SIG-M5 treated with dmso at 0.1 percent for 504 hours (cell line): ENCODE results near the gene TRPM4.
"Not testable (repeated sequence)": the region's sequence is repeated elsewhere in the genome, so short reads cannot be mapped to it uniquely, and the experiment has no call there.

Source experiments
- DNase-seq: peaks from one replicate; lab custom pipeline; 2025; ENCODE audit not compliant: unreplicated experiment; lab: John Stamatoyannopoulos, UW

The TRPM4 gene

DNA sequence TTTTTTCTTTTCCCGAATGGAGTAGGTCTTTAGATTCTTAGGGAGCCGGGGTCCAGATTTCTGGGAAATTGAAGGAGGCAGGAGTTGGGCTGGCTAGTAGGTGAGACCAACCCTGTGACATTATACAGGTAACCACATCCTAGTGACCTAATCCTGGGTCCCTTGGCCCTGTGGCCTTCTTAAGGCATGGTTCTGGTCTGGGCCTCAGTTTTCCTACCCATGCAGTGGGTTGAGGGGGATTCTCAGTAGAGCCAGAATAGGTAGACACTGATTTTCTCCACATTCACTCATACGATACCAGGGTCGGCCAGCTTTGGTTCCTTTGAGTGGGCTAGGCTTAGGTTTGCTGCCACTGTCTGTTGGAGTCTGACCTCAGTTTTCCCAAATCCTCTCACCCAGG, 31.0 kb upstream of the TRPM4 start:
- DNase-seq = no peak

DNA sequence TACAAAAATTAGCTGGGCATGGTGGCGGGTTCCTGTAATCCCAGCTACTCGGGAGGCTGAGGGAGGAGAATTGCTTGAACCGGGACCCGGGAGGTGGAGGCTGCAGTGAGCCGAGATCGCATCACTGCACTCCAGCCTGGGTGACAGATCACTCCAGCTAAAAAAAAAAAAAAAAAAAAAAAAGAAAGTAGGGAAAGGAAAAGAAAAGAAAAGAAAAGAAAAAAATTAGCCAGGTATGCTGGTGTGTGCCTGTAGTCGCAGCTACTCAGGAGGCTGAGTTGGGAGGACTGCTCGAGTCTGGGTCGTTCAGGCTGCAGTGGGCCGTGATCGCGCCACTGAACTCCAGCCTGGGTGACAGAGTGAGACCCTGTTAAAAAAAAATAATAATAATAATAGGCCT, 30.4 kb upstream of the TRPM4 start:
- not testable (repeated sequence) for DNase-seq

DNA sequence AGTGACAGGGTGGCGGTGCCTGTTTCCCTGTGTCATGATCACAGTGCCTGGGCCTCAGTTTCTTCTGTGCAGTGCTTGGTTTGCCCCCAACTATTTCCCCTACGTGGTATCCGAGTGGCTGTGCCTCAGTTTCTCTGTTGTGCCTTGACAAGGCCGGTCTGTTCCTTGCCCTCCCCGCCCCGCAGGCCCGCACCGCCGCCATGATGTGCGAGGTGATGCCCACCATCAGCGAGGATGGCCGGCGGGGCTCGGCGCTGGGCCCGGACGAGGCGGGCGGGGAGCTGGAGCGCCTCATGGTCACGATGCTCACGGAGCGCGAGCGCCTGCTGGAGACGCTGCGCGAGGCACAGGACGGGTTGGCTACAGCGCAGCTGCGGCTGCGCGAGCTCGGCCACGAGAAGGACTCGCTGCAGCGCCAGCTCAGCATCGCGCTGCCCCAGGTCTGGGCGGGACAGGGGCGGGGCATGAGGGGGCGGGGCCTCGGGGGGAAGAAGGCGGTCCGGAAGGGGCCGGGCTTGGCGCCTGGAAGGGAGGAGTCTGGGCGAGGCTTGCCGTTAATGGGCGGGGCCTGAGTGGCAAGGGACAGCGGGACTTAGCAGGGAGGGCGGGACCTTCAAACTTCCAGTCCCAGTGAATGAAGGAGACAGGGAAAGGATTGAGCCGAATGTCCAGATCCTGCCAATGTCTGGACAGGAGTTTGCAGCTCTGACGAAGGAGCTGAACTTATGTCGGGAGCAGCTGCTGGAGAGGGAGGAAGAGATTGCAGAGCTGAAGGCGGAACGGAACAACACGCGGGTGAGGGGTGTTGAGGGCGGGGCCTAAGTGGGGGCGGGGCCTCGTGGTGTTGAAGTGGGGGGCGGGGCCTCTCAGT, 29.7 kb upstream of the TRPM4 start:
- peak; percentile 88 for DNase-seq

DNA sequence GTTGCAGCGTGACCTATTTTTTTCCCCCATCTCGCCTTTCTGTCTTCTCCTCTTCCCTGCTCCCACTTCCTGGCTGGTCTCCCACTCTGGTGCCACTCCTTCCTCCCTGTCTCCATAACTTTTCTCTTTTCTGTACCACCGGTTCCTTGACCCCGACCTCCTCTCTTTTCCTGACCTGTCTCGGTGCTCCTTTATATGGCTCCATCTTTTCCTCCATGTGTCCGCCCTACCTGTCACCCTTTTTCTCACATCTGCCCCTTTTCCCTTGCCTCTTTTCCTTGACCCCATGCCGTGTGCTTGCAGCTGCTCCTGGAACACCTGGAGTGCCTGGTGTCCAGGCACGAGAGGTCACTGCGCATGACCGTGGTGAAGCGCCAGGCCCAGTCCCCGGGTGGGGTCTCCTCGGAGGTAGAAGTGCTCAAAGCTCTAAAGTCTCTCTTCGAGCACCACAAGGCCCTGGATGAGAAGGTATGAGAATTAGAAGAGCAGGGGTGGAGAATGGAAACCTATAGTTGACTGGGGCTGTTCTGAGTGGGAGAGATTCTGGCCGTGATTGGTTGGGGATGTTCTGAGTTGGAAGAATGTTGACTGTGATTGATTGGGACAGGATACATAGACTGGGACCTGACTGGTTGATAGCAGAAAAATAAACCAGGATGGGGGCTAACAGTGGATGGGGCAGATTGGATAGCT, 28.9 kb upstream of the TRPM4 start:
- no peak for DNase-seq

DNA sequence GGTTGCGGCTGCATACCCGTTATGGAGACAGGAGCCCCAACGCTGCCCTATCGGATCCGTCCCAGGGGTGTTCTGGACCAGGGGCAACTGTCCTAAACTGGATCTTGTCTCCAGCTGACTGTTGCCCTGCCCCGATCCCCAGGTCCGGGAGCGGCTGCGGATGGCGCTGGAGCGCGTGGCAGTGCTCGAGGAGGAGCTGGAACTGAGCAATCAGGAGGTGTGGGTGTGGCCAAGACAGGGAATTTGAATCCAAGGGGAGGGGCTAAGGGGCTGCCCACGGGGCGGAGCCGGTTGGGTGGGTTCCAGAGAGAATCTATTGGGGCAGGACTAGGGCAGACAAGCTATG, 28.4 kb upstream of the TRPM4 start:
- no peak for DNase-seq

DNA sequence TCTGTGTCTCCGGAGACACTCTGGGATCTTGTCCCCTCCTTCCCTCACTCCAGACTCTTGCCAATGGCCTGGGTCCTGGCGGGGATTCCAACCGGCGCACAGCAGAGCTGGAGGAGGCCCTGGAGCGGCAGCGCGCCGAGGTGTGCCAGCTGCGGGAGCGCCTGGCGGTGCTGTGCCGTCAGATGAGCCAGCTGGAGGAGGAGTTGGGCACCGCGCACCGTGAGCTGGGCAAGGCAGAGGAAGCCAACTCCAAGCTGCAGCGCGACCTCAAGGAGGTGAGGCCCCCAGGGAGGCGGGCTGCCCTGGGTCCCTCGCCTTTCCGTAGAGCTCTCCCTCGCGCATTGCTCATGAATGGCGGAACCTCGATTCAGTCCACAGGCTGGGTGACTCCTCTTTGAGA, 27.3 kb upstream of the TRPM4 start:
- DNase-seq = no peak

DNA sequence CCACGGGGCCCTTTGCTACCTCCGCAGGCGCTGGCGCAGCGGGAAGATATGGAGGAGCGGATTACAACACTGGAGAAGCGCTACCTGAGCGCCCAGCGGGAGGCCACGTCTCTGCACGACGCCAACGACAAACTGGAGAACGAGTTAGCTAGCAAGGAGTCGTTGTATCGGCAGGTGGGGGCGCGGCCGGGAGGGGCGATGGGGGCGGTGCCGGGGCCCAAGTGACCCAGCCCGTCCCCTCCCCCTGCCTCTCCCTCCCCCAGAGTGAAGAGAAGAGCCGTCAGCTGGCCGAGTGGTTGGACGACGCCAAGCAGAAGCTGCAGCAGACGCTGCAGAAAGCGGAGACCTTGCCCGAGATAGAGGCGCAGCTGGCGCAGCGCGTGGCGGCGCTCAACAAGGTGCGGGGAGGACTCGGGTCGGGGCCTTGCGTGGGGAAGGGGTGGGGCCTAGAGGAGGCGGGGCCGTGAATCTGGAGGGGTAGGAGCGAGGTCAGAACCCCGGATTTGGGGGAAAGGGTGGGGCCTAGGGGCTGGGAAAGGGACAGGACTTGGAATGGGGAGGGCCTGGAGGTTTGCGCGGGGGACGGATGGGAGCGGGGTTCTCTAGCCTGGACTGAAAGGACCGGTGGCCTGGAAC, 24.5 kb upstream of the TRPM4 start:
- no peak for DNase-seq

DNA sequence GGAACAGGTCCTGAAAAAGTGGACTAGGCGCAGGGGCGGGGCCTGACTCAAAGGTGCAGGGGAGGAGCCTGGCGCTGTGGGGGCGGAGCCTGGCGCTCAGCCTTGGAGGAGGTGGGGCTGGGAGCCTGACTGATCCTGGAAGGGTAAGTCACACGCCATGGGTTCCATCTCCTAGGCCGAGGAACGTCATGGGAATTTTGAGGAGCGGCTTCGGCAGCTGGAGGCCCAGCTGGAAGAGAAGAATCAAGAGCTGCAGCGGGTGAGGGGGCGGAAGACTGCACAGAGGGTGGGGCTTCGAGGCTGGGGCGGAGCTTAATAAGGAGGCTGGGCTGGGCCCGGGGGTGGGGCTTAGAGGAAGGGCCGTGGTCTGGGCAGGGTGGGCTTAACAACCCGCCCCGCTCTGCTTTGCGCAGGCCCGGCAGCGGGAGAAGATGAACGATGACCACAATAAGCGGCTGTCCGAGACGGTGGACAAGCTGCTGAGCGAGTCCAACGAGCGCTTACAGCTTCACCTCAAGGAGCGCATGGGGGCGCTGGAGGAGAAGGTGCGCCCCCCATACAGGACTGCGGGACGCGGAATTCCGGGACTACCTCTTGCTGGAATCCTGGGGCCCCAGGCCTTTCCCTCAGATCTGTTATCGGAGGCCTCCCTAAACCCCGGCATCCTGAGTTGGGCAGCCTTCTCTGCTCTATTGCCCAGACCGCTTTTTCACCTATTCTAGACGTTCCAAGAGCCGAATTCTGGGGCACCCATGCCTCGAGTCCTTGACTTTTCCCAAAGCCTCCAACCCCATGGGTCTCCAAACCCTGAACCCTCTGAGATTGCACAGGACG, 23.8 kb upstream of the TRPM4 start:
- DNase-seq = no peak

DNA sequence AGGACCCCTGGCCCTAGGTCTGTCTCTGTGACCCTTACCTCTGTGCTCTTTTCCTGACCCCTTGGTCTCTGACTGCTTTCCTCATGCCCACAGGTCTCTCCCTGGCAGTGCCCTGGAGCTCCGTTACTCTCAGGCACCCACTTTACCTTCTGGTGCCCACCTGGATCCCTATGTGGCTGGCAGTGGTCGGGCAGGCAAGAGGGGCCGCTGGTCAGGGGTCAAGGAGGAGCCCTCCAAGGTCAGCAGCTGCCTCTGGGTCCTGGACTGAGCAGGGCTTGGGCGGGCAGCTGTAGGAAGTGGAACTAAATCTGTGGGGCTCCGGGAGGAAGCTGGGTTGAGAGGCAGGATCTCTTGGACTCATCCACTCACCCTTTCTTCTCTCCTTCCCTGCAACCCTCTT, 21.9 kb upstream of the TRPM4 start:
- no peak for DNase-seq

DNA sequence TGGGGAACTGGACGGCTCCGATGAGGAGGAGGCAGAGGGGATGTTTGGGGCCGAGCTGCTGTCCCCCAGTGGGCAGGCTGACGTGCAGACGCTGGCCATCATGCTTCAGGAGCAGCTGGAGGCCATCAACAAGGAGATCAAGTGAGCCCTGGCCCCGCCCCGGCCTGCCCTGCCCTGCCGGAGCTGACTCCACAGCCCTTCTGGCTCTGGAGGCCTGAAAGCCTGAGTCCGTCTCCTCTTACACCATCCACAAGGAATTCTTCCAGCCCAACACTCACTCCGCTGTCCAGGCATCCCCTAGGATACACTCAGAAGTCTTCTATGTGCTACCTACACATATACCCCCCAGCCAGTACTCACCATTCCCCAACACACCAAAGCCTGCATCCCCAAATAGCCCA, 20.8 kb upstream of the TRPM4 start:
- no peak for DNase-seq

DNA sequence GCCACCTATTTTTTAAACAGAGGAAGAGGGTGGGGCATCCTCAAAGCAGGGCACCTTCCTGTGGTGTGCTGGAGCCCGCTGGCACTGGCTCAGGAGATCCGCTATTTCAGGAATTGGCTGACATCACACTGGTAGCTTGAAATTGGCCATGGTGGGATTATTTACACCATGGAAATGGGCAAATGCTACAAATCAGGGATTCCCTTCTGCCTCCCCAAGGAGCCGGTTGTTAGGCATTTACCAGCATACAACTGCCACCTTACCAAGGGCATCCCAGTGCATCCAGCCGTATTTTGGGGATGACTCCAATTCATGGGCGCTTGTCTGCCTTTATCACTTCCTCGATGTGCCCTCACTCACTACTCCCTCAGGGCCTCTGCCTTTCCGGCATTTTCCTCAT, 16.6 kb upstream of the TRPM4 start:
- no peak for DNase-seq

DNA sequence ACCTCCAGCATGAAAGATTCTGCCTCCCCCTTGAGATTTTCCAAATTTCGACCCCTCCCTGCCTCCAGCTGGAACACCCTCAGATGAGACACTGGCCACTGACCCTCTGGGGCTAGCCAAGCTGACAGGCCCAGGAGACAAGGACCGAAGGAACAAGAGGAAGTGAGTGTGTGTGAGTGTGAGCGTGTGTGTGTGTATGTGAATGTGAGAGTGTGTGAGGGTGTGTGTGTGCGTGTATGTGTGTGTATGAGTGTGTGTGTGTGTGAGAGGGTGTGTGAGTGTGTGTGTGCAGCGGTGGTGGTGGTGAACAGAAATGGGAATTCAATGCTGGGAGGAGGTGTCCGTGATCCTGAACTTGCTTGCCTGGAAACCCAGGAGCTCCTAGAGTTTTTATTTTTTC, 16.2 kb upstream of the TRPM4 start:
- no peak for DNase-seq

DNA sequence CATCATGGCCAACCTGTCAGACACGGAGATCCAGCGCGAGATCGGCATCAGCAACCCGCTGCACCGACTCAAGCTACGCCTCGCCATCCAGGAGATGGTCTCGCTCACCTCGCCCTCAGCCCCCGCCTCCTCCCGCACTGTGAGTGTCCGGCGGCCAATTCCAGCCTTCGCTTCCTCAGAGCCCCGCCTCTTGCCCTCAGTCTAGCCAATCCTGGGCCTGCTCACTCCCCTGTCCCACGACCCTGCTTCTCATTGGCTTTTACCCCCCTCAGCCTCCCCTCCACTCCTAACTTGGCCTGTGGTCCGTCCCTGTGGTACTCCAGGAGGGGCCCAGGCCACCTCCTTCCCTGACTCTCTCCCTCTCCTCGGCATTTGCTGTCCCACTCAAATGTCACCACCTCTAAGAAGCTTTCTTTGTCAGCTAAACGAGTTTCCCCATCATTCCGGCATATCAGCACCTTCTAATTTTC, 14.7 kb upstream of the TRPM4 start:
- peak; percentile 30 for DNase-seq

DNA sequence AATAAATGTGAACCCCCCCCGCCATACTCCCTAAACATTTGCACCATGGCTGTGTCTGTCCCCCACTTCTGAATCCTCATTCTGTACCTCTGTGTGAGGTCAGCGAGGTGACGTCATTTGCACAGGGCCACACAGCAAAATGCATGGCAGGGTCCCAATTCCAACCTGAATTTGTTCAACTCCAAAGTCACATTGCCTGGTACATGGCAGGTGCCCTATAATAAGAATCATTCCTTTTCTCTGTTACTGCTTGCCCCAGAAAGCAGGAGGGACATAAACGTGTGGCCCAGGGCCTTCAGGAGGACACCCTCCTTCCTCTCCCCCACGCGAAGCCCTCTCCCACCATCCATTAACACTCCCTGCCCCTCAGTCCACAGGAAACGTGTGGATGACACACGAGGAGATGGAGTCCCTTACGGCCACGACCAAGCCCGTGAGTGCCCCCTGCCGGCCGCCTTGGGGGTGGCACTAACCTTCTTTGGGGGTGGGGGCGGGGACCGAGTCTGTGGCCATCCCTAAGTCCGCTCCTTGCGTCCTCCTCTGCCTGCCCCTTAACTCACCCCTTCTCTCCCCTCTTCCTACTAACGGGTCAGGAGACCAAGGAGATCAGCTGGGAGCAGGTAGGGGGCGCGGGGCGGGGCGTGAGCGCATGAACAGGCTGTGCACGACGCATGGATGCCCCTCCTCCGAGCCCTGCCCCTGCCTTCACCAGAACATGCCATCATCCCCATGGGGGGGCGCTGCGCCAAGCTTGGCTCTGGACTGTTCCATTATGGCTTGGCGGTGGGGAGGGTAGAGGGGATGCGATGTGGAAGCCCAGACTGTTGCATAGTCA, 11.8 kb upstream of the TRPM4 start:
- peak; percentile 76 for DNase-seq

DNA sequence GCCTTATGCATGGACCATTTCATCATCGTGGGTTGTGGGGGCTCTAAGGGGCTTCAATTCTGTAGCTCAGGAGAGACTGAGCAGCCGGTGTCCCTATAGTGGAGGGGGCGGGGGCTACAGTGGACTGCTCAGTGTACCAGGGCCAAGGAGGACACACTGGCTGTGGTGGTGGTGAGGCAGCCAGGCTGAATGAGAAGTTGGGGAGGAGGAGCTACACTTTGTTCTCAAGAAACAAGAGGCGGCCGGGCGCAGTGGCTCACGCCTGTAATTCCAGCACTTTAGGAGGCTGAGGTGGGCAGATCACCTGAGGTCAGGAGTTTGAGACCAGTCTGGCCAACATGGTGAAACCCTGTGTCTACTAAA, 11.2 kb upstream of the TRPM4 start:
- not testable (repeated sequence) for DNase-seq

DNA sequence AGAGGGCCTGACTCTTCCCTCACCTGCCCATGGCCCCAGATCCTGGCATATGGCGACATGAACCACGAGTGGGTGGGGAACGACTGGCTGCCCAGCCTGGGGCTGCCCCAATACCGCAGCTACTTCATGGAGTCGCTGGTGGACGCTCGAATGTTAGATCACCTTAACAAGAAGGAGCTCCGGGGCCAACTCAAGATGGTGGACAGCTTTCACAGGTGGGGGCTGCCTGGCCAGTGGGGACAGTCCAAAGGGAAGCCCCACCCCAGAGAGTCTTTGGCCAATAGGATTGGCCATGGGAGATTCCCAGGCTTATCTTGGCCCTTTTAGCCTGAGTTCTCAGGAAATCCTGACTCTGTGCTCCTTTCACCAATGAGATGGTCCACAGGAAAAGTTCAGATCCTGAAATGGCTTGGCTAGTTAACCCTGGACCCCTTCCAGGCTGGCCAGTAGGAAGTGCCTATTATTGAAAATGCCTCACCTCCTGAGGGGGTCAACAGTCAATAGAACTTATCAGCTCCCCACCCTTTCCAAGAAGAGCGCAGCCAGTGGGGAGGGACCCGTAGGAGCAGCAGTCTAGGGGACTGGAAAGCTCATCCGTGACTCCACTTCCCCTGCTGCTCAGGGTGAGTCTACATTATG, 9.4 kb upstream of the TRPM4 start:
- DNase-seq = no peak

DNA sequence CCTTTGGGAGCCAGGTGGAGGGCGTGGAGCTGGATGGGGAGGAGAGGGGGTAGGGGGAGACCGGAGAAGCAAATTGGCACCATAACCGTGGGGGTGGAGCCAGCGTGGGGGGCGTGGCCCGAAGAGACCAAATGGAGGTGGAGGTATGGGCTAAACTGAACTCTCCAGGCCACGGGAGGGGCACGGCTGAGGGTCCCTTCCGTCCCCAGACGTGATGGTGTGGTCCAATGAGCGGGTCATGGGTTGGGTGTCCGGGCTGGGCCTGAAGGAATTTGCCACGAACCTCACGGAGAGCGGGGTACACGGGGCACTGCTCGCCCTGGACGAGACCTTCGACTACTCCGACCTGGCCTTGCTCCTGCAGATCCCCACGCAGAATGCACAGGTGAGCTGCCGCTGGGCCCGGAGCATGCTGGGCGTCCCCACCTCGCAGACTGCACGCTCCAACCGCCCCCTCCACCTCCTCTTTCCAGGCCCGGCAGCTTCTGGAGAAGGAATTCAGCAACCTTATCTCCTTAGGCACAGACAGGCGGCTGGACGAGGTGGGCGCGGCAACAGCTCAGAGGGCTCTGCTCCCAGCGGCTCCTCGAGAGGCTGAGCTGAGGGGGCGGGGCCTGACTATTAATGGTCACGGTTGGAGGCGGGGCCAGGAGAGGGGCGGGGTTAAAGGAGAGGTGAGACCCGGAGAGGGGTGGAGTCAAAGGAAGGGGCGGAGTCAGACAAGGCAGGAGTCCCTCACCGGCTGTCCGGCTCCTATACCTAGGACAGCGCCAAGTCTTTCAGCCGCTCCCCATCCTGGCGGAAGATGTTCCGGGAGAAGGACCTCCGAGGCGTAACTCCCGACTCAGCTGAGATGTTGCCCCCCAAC, 8.6 kb upstream of the TRPM4 start:
- DNase-seq = peak; percentile 91

DNA sequence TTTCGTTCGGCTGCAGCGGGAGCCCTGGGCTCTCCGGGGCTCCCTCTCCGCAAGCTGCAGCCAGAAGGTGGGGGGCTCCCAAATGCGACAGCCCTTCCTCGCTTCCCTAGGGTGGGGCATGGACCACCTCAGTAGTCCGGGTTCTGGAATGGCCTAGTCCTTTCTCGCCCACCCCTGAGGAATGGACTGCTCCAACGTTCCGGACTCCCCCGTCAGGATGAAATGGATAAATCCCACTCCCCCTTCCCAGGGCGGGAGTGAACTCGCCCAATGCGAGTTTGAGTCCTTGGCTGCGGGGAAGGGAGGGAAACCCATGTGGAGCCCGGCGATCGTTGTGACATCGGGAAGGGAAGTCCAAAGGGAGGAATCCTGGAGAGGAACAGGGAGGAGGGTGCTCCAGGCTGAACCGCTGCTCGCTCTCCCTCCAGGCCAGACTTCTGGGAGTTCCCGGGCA, 7.9 kb upstream of the TRPM4 start:
- peak; percentile 50 for DNase-seq
